Activated T-cell treated with anti-CD3 and anti-CD28 coated beads, Interleukin-2, amount 50 U/mL, for 24 hours (primary cell): Measurements from ENCODE around the gene CLK1.

ENCODE experiments used
- DNase-seq: peaks from one replicate; pipeline ENCODE4 v3.0.0-alpha.2; 2020
- H3K27ac Mint-ChIP-seq: 2 replicates; pipeline ENCODE4 v1.8.0; 2020; ENCODE audit warnings: mild to moderate bottlenecking, mixed read lengths
- H3K27me3 Mint-ChIP-seq: 2 replicates; pipeline ENCODE4 v1.8.0; 2020; ENCODE audit warnings: mixed read lengths
- H3K36me3 Mint-ChIP-seq: 2 replicates; pipeline ENCODE4 v1.8.0; 2020; ENCODE audit warnings: low read depth, mixed read lengths
- H3K4me1 Mint-ChIP-seq: 2 replicates; pipeline ENCODE4 v1.8.0; 2020; ENCODE audit warnings: low read depth, mixed read lengths
- H3K4me3 Mint-ChIP-seq: 2 replicates; pipeline ENCODE4 v1.8.0; 2020; ENCODE audit warnings: mild to moderate bottlenecking, moderate library complexity, mixed read lengths
- H3K9me3 Mint-ChIP-seq: 2 replicates; pipeline ENCODE4 v1.8.0; 2020; ENCODE audit warnings: mixed read lengths

CLK1 gene

DNA sequence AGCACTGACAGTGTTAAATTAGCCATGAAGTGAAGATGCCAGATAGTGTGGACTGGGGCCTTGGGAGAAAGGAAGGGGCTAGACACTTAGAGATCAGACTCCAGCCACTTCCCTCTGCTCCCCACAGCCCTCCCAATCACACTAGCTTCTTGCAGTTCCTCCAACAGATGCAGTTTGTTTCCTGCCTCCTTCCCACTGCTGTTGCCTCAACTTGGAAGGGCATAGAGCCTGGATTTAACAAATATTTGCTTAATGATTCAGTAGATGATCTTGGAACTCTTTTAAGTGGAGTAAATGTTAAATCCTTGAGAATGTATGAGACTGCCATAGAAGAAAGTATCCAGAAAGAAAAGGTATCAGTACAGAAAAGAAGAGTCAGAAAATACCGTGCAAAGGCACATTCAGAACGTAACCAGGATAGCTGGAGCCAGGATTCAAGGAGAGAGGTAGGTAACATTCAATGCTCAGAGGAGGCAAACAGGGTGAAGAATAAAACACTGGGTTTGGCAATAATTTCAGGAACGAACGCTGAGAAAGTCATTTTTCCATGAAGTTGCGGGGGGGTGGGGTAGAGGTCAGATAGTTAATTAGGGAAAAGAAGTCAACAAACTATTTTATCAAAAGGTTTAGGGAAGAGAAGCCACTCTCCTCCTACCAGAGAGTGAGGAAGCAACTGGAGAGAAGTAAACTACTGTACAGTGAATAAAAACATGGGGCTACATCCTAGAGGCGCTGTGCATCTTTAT lies 54.0 kb downstream of the CLK1 start:
- peak overlapping the region; percentile 99 for H3K27ac Mint-ChIP-seq
- peak overlapping the region; percentile 93 for H3K4me3 Mint-ChIP-seq
- no peaks in the 10 kb centered on the region for H3K27me3 Mint-ChIP-seq
- peaks cover 36% of the 10 kb centered on the region for H3K36me3 Mint-ChIP-seq
- no peaks in the 10 kb centered on the region for H3K9me3 Mint-ChIP-seq
- no peak for DNase-seq
- H3K4me1 Mint-ChIP-seq, result peaks cover 43% of the 10 kb centered on the region

- Mint-ChIP-seq H3K27me3 (no peaks in the 10 kb centered on the region), H3K4me3 (no peak overlapping the region), H3K36me3 (peaks cover 28% of the 10 kb centered on the region), H3K9me3 (no peaks in the 10 kb centered on the region), H3K4me1 (peaks cover 36% of the 10 kb centered on the region), H3K27ac (peak overlapping the region; percentile 6)
- DNase-seq, result no peak
Measured at GRCh38 chr2:200809506-200810251, 54.8 kb downstream of the CLK1 start.
